Measurements from ENCODE around the gene DDX1.

GRCh38 chr2:15633971-15634346 lies 42.3 kb downstream of the DDX1 start:
- TF ChIP-seq POLR2A (IDR thresholded peaks at IDR 0.05; ENCODE audit: low read length) (no peak), GATA1 (IDR thresholded peaks at IDR 0.05; ENCODE audit: low read depth, low read length) (no peak)
